Kasumi-1 (cell line): ENCODE data around the gene GRIA1.
"Not testable (repeated sequence)": the region's sequence is repeated elsewhere in the genome, so short reads cannot be mapped to it uniquely, and the experiment has no call there.

ENCODE experiments used
- DNase-seq, 2 experiments: peaks; one replicate each; lab custom pipeline; 2025; lab: John Stamatoyannopoulos, UW

GRIA1 gene

GRCh38 chr5:153719324-153719723 lies 228.9 kb downstream of the GRIA1 start:
- no peak for DNase-seq

GRCh38 chr5:153723022-153723610 lies 232.6 kb downstream of the GRIA1 start:
- DNase-seq = not testable (repeated sequence)

- no peak for DNase-seq
Observed at GRCh38 chr5:153742060-153742459, 251.6 kb downstream of the GRIA1 start.

GRCh38 chr5:153744751-153745150 lies 254.3 kb downstream of the GRIA1 start:
- DNase-seq = no peak

- no peak for DNase-seq
Observed at GRCh38 chr5:153745778-153746395, 255.4 kb downstream of the GRIA1 start.

GRCh38 chr5:153746440-153746839 lies 256.0 kb downstream of the GRIA1 start:
- DNase-seq = no peak

GRCh38 chr5:153748823-153749222 lies 258.4 kb downstream of the GRIA1 start:
- DNase-seq = no peak

GRCh38 chr5:153749960-153750359 lies 259.5 kb downstream of the GRIA1 start:
- DNase-seq = no peak

- DNase-seq = no peak
Observed at GRCh38 chr5:153751251-153751650, 260.8 kb downstream of the GRIA1 start.

GRCh38 chr5:153752890-153753289 lies 262.4 kb downstream of the GRIA1 start:
- DNase-seq = no peak

- no peak for DNase-seq
Observed at GRCh38 chr5:153753645-153754432, 263.4 kb downstream of the GRIA1 start.

- DNase-seq = no peak
Observed at GRCh38 chr5:153755913-153756500, 265.5 kb downstream of the GRIA1 start.

- DNase-seq = no peak
Observed at GRCh38 chr5:153756540-153756939, 266.1 kb downstream of the GRIA1 start.

GRCh38 chr5:153765987-153766386 lies 275.5 kb downstream of the GRIA1 start:
- DNase-seq = no peak

- no peak for DNase-seq
Observed at GRCh38 chr5:153767221-153768188, 277.0 kb downstream of the GRIA1 start.

GRCh38 chr5:153770066-153770465 lies 279.6 kb downstream of the GRIA1 start:
- no peak for DNase-seq

GRCh38 chr5:153774686-153775085 lies 284.2 kb downstream of the GRIA1 start:
- DNase-seq = no peak

- no peak for DNase-seq
Observed at GRCh38 chr5:153775923-153776322, 285.5 kb downstream of the GRIA1 start.

- DNase-seq = no peak
Observed at GRCh38 chr5:153777681-153778581, 287.5 kb downstream of the GRIA1 start.

- DNase-seq = no peak
Observed at GRCh38 chr5:153779836-153780235, 289.4 kb downstream of the GRIA1 start.
